ENCODE measurements around the gene COQ8B. TPM values are rescaled to one million over a fixed set of nuclear protein-coding genes. Genes with fewer than 3 reads are reported as not detected.

The COQ8B gene
- total and polyA plus RNA-seq, 2 of the 4 experiments (the other 2 are of a cell fraction): 14.9 to 23.2 TPM

DNA sequence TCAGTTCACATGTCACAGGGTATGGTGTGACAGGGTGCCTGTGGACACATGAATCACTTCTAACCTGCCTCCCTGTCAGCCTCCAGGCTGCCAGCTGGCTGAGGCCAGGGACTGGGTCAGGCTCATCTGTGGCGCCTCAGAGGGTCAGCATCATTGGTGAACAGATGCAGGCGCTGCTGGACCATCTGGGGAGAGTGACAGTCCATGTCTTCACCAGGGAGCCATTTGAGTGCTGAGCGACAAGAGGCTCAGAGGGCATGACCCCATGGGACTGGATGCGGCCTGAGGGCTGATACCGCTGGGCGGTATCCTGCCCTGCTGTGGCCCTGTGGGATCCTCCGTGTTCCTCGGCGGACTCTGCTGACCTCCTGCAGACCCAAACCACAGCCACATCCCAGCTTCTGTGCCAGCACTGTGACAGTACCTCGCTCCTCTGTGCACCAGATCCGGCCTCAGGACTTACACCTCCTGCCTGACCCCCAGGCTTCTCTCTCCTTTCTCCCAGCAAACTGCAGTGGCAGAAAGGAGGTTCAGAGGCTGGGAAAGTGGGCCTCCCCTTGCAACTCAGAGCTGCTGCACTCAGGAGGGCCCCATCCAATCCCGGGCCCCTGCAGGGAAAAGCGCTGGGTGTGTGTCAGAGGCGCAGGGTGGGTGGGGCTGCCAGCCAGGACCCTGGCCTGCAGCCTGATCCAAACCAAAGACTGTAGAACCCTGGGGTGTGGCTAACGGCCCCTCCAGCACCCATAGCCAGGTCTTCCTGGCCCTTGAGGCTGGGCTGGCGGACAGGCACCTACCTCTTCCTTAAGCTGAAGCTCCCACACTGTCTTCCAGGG lies 23.4 kb upstream of the COQ8B start:
- POLR2A ChIA-PET (ENCODE audit: unreplicated experiment): no interaction called here
- no peak overlapping the region for H2AK9ac ChIP-seq (replicated peaks; ENCODE audit: low read depth, low read length, poor library complexity)
- whole genome bisulfite sequencing, 2 experiments (ENCODE audit: extremely low coverage in 2 of 2, insufficient read length in 1 of 2): 82% methylated on average over 8 of the region's 16 CpGs; no CpG with 5 or more reads in 1 of the 2 experiments
- H3K27ac ChIP-seq (ENCODE audit: insufficient read depth, low read length): no peak overlapping the region
- DNase-seq (no peak), ATAC-seq (ENCODE audit: low read depth) (no peak)
- dilution Hi-C loops (cut with HindIII; ENCODE audit: low sequenced_read_pairs, unreplicated experiment): no loop called here
- no peak overlapping the region for H2BK20ac ChIP-seq (ENCODE audit: low read depth, low read length)
- no peak overlapping the region for H2BK15ac ChIP-seq (ENCODE audit: low read depth, low read length)
- no peak overlapping the region for H4K5ac ChIP-seq (ENCODE audit: low read depth, low read length)
- H3K27me3 ChIP-seq (ENCODE audit: control insufficient read depth, insufficient read depth, low read length): no peaks in the 10 kb centered on the region
- peaks cover 0 to 3% of the 10 kb centered on the region in 2 experiments; a peak in 1 of 4 replicates for H3K79me1 ChIP-seq (ENCODE audit: low read depth in 1 of 2, low read length in 2 of 2)
- no peaks in the 10 kb centered on the region for H3K9me3 ChIP-seq (ENCODE audit: control insufficient read depth, insufficient read depth, low read length)
- peaks cover 31% of the 10 kb centered on the region for H3K36me3 ChIP-seq (ENCODE audit: control insufficient read depth, insufficient read depth, low read length)
- H2AK5ac ChIP-seq (ENCODE audit: low read depth, low read length): no peak overlapping the region
- intact Hi-C loops (cut with micrococcal nuclease): no loop called here
- no peak overlapping the region for H3K4me2 ChIP-seq (ENCODE audit: low read depth, low read length)
- peaks cover 6% of the 10 kb centered on the region for H3K4me1 ChIP-seq (ENCODE audit: control insufficient read depth, insufficient read depth, low read length)
- in situ Hi-C loops (cut with MboI; ENCODE audit: low sequenced_read_pairs): no loop called here
- H4K8ac ChIP-seq (ENCODE audit: low read depth in 2 of 2, low read length in 2 of 2): no peak overlapping the region
- H2BK120ac ChIP-seq (ENCODE audit: low read depth, low read length): no peak overlapping the region
- no peak overlapping the region for H2AFZ ChIP-seq (replicated peaks; ENCODE audit: low read length, poor library complexity)
- no peak overlapping the region for H3K4me3 ChIP-seq (ENCODE audit: insufficient read depth, low read depth, low read length)
- H3K23ac ChIP-seq (ENCODE audit: low read depth, low read length): no peak overlapping the region
- H3K9me1 ChIP-seq (ENCODE audit: insufficient read depth, low read length): peaks cover 5% of the 10 kb centered on the region; the same call in 1 of the 2 replicates
- H4K91ac ChIP-seq (ENCODE audit: insufficient read depth, low read depth, low read length): no peak overlapping the region
- no peak overlapping the region for H3K18ac ChIP-seq (ENCODE audit: low read depth, low read length)
- no peak overlapping the region for H3K9ac ChIP-seq (ENCODE audit: low read depth, low read length)
- no peak overlapping the region for H3K4ac ChIP-seq (ENCODE audit: low read depth, low read length)
- no peak overlapping the region for H3K56ac ChIP-seq (ENCODE audit: extremely low read depth, insufficient read depth, low read length)
- H3K14ac ChIP-seq (replicated peaks; ENCODE audit: low read depth, low read length): no peak overlapping the region
- H2BK5ac ChIP-seq (ENCODE audit: low read depth, low read length, poor library complexity, severe bottlenecking): no peak overlapping the region
- no peaks in the 10 kb centered on the region for H4K20me1 ChIP-seq (ENCODE audit: insufficient read depth, low read length)
- CTCF ChIA-PET: no interaction called here
- no TSS peak for BruUV-seq (replicated peaks)
- TF ChIP-seq CEBPB (IDR thresholded peaks at IDR 0.05; ENCODE audit: low read depth, low read length) (no peak), RAD21 (IDR thresholded peaks at IDR 0.05; ENCODE audit: low read length) (no peak), CHD1 (IDR thresholded peaks at IDR 0.05; ENCODE audit: low read depth, low read length) (no peak), MXI1 (IDR thresholded peaks at IDR 0.05; ENCODE audit: borderline replicate concordance, low read depth, low read length) (no peak), MAZ (IDR thresholded peaks at IDR 0.05; ENCODE audit: borderline replicate concordance, low read depth, low read length) (no peak), MAFK (IDR thresholded peaks at IDR 0.05; ENCODE audit: low read depth, low read length) (no peak), FOS (IDR thresholded peaks at IDR 0.05; ENCODE audit: low read depth, low read length) (no peak), NFE2L2 (IDR thresholded peaks at IDR 0.05; ENCODE audit: low read depth, low read length) (no peak), RFX5 (IDR thresholded peaks at IDR 0.05; ENCODE audit: low read depth, low read length) (no peak), RCOR1 (IDR thresholded peaks at IDR 0.05; ENCODE audit: insufficient replicate concordance, low read length) (no peak), POLR2A (IDR thresholded peaks at IDR 0.05; ENCODE audit: low read depth, low read length) (no peak), BHLHE40 (IDR thresholded peaks at IDR 0.05; ENCODE audit: low read depth, low read length) (no peak)
- TF ChIP-seq, protein P1, sequence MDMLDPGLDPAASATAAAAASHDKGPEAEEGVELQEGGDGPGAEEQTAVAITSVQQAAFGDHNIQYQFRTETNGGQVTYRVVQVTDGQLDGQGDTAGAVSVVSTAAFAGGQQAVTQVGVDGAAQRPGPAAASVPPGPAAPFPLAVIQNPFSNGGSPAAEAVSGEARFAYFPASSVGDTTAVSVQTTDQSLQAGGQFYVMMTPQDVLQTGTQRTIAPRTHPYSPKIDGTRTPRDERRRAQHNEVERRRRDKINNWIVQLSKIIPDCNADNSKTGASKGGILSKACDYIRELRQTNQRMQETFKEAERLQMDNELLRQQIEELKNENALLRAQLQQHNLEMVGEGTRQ (IDR thresholded peaks at IDR 0.05; ENCODE audit: low read depth, low read length): no peak
- TF ChIP-seq, protein P2, sequence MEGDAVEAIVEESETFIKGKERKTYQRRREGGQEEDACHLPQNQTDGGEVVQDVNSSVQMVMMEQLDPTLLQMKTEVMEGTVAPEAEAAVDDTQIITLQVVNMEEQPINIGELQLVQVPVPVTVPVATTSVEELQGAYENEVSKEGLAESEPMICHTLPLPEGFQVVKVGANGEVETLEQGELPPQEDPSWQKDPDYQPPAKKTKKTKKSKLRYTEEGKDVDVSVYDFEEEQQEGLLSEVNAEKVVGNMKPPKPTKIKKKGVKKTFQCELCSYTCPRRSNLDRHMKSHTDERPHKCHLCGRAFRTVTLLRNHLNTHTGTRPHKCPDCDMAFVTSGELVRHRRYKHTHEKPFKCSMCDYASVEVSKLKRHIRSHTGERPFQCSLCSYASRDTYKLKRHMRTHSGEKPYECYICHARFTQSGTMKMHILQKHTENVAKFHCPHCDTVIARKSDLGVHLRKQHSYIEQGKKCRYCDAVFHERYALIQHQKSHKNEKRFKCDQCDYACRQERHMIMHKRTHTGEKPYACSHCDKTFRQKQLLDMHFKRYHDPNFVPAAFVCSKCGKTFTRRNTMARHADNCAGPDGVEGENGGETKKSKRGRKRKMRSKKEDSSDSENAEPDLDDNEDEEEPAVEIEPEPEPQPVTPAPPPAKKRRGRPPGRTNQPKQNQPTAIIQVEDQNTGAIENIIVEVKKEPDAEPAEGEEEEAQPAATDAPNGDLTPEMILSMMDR (conservative IDR thresholded peaks at IDR 0.05; ENCODE audit: low read depth, low read length): no peak
- TF ChIP-seq, protein P3, sequence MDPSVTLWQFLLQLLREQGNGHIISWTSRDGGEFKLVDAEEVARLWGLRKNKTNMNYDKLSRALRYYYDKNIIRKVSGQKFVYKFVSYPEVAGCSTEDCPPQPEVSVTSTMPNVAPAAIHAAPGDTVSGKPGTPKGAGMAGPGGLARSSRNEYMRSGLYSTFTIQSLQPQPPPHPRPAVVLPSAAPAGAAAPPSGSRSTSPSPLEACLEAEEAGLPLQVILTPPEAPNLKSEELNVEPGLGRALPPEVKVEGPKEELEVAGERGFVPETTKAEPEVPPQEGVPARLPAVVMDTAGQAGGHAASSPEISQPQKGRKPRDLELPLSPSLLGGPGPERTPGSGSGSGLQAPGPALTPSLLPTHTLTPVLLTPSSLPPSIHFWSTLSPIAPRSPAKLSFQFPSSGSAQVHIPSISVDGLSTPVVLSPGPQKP (IDR thresholded peaks at IDR 0.05; ENCODE audit: borderline replicate concordance, low read depth, low read length): no peak

All from IMR-90 (cell line).